PC-9 (cell line): ENCODE data around the gene CDK6. TPM values are rescaled to one million over a fixed set of nuclear protein-coding genes. Genes with fewer than 3 reads are reported as not detected.

Source experiments
- BruUV-seq: library from RNA; stranded (reverse); fragments of 400-500 nt; replicated peaks from 2 replicates; lab custom pipeline; 2021; lab: Mats Ljungman, UMichigan
- CTCF ChIA-PET: fragments of 300-600 bp; sonication (Branson Sonifier 250); formaldehyde crosslinking; loops from one replicate; lab custom pipeline; 2022; ENCODE audit warnings: antibody characterized with exemption; lab: Charles Lee
- POLR2A ChIA-PET: fragments of 300-600 bp; sonication (Branson Sonifier 250); formaldehyde crosslinking; loops from one replicate; lab custom pipeline; 2022; ENCODE audit warnings: antibody characterized with exemption; ENCODE audit not compliant: unreplicated experiment; lab: Charles Lee
- DNase-seq, 2 experiments: peaks; one replicate each; pipeline versions ENCODE4 v3.0.0 to v3.0.0-alpha.2; 2015 to 2022; ENCODE audit warnings: mixed read lengths in 1 of 2
- H2AFZ ChIP-seq: fragments of 200-600 bp; sonication (generic); 2 replicates; pipeline ENCODE4 v1.8.1; 2017; ENCODE audit warnings: antibody characterized with exemption
- H3F3A ChIP-seq: fragments of 200-600 bp; sonication (generic); 2 replicates; pipeline ENCODE4 v1.8.1; 2017; ENCODE audit warnings: antibody characterized with exemption, mild to moderate bottlenecking, low read depth; ENCODE audit not compliant: insufficient read depth
- H3K27ac ChIP-seq: fragments of 200-600 bp; sonication (generic); 2 replicates; pipeline ENCODE4 v1.6.1; 2016; ENCODE audit warnings: mixed run types
- H3K27me3 ChIP-seq: fragments of 200-600 bp; sonication (generic); 2 replicates; pipeline ENCODE4 v1.6.1; 2016; ENCODE audit warnings: low read depth, mixed run types; ENCODE audit not compliant: insufficient read depth
- H3K36me3 ChIP-seq: fragments of 200-600 bp; sonication (generic); 2 replicates; pipeline ENCODE4 v1.6.1; 2016; ENCODE audit warnings: low read depth, mixed run types
- H3K4me1 ChIP-seq: fragments of 200-600 bp; sonication (generic); replicated peaks from 2 replicates; pipeline ENCODE4 v1.6.1; 2016; ENCODE audit warnings: mixed run types; ENCODE audit not compliant: insufficient read depth
- H3K4me2 ChIP-seq: fragments of 200-600 bp; sonication (generic); 2 replicates; pipeline ENCODE4 v1.6.1; 2017; ENCODE audit warnings: mixed run types
- H3K4me3 ChIP-seq: fragments of 200-600 bp; sonication (generic); 2 replicates; pipeline ENCODE4 v1.6.1; 2016; ENCODE audit warnings: mixed run types
- H3K79me2 ChIP-seq: fragments of 200-600 bp; sonication (generic); 2 replicates; pipeline ENCODE4 v1.6.1; 2017; ENCODE audit warnings: low read depth, mixed run types
- H3K9me2 ChIP-seq: fragments of 200-600 bp; sonication (generic); 2 replicates; pipeline ENCODE4 v1.8.1; 2017; ENCODE audit warnings: mild to moderate bottlenecking; ENCODE audit not compliant: insufficient read depth
- H3K9me3 ChIP-seq: fragments of 200-600 bp; sonication (generic); 2 replicates; pipeline ENCODE4 v1.8.1; 2016; ENCODE audit warnings: low read depth; ENCODE audit not compliant: insufficient read depth
- H4K20me1 ChIP-seq: fragments of 200-600 bp; sonication (generic); 2 replicates; pipeline ENCODE4 v1.8.1; 2017; ENCODE audit not compliant: insufficient read depth
- EZH2 ChIP-seq: fragments of 200-600 bp; sonication (generic); IDR thresholded peaks from 2 replicates; pipeline ENCODE4 v1.8.0; 2017; ENCODE audit warnings: antibody characterized with exemption, low read depth
- intact Hi-C: fragments of 100-400 bp; cut with micrococcal nuclease; formaldehyde crosslinking; loops from one replicate; pipeline ENCODE4 v1.10.0; 2022; ENCODE audit not compliant: unreplicated experiment
- total RNA-seq: library from RNA; stranded (reverse); gene quantifications from 2 replicates; pipeline ENCODE4 v1.2.3, GENCODE V29; 2021
- TF ChIP-seq, protein P1 (sequence below): fragments of 200-600 bp; sonication (generic); conservative IDR thresholded peaks from 2 replicates; pipeline ENCODE4 v1.6.1; 2017; ENCODE audit warnings: mixed run types, antibody characterized with exemption, mild to moderate bottlenecking, moderate library complexity

CDK6 gene
- total RNA-seq, 1 experiment from 2014 or later, result 49.5 TPM

DNA sequence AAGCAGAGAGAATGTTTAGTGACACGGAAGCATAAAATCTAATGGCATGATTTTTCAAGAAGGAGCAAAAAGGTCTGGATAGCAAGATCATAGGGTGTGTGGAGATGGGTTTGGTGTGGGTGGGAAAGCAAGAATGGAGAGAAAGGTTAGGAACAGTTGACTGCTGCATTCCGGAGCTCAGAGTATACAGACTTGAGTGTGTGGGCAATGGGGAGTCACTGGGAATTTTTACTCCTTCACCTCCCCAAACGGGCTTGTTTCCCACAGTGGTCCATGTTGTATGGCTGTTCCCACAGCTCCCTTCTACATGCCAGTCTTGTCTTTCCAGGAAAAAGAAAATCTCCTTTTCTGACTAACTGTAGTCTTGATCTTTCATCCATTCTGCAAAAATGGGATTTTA lies 122.1 kb downstream of the CDK6 start:
- Histone ChIP-seq H3K4me3 (no peak overlapping the region), H3K9me2 (no peaks in the 10 kb centered on the region), H3K9me3 (no peaks in the 10 kb centered on the region), H3K27me3 (no peaks in the 10 kb centered on the region), H2AFZ (no peak overlapping the region), H3K79me2 (no peaks in the 10 kb centered on the region), H3K27ac (no peak overlapping the region), H3F3A (no peaks in the 10 kb centered on the region), H3K4me1 (no peaks in the 10 kb centered on the region), H3K36me3 (no peaks in the 10 kb centered on the region), H3K4me2 (no peak overlapping the region), H4K20me1 (0 out of 2 replicates have a peak, but pooled peaks cover 3% of the 10 kb centered on the region)
- ChIA-PET POLR2A (no interaction called here), CTCF (no interaction called here)
- TF ChIP-seq, protein P1, sequence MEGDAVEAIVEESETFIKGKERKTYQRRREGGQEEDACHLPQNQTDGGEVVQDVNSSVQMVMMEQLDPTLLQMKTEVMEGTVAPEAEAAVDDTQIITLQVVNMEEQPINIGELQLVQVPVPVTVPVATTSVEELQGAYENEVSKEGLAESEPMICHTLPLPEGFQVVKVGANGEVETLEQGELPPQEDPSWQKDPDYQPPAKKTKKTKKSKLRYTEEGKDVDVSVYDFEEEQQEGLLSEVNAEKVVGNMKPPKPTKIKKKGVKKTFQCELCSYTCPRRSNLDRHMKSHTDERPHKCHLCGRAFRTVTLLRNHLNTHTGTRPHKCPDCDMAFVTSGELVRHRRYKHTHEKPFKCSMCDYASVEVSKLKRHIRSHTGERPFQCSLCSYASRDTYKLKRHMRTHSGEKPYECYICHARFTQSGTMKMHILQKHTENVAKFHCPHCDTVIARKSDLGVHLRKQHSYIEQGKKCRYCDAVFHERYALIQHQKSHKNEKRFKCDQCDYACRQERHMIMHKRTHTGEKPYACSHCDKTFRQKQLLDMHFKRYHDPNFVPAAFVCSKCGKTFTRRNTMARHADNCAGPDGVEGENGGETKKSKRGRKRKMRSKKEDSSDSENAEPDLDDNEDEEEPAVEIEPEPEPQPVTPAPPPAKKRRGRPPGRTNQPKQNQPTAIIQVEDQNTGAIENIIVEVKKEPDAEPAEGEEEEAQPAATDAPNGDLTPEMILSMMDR, result no peak
- TF ChIP-seq EZH2, result no peak
- DNase-seq, result no peak
- intact Hi-C loops, result no loop called here
- BruUV-seq, result no TSS peak

GRCh38 chr7:92709912-92710311 lies 126.5 kb downstream of the CDK6 start:
- DNase-seq, result no peak
- H3K4me2 ChIP-seq, result no peak overlapping the region
- no peaks in the 10 kb centered on the region for H3F3A ChIP-seq
- no peaks in the 10 kb centered on the region for H3K9me2 ChIP-seq
- no peaks in the 10 kb centered on the region; the same call in 1 of the 2 replicates for H3K9me3 ChIP-seq
- intact Hi-C loops, result no loop called here
- H3K27me3 ChIP-seq, result no peaks in the 10 kb centered on the region
- no peak for TF ChIP-seq EZH2
- TF ChIP-seq, protein P1, result no peak
- no TSS peak for BruUV-seq
- POLR2A ChIA-PET, result no interaction called here
- H3K4me1 ChIP-seq, result no peaks in the 10 kb centered on the region
- H3K27ac ChIP-seq, result no peak overlapping the region
- no peak overlapping the region for H2AFZ ChIP-seq
- H3K36me3 ChIP-seq, result peaks cover 12% of the 10 kb centered on the region
- CTCF ChIA-PET, result no interaction called here
- H3K4me3 ChIP-seq, result no peak overlapping the region
- H4K20me1 ChIP-seq, result 0 out of 2 replicates have a peak, but pooled peaks cover 3% of the 10 kb centered on the region
- no peaks in the 10 kb centered on the region for H3K79me2 ChIP-seq

- intact Hi-C loops, result no loop called here
- Histone ChIP-seq H4K20me1 (0 out of 2 replicates have a peak, but pooled peaks cover 3% of the 10 kb centered on the region), H3K27me3 (no peaks in the 10 kb centered on the region), H3K36me3 (peaks cover 13% of the 10 kb centered on the region), H3F3A (no peaks in the 10 kb centered on the region), H3K4me3 (no peak overlapping the region), H3K27ac (no peak overlapping the region), H3K9me2 (no peaks in the 10 kb centered on the region), H3K4me2 (no peak overlapping the region), H2AFZ (no peak overlapping the region), H3K4me1 (no peaks in the 10 kb centered on the region), H3K9me3 (no peaks in the 10 kb centered on the region; the same call in 1 of the 2 replicates), H3K79me2 (no peaks in the 10 kb centered on the region)
- BruUV-seq, result no TSS peak
- CTCF ChIA-PET, result no interaction called here
- TF ChIP-seq EZH2, result no peak
- TF ChIP-seq, protein P1, result no peak
- DNase-seq, result no peak
- POLR2A ChIA-PET, result no interaction called here
These were observed 127.2 kb downstream of the CDK6 start for GRCh38 chr7:92709150-92709549.
